ENCODE measurements around the gene TDRKH. TPM values are rescaled to one million over a fixed set of nuclear protein-coding genes. Genes with fewer than 3 reads are reported as not detected.
A peak's percentile ranks its signal among the peaks of the same experiment; 100 is the strongest.

Gene TDRKH
- total RNA-seq, 1 experiment from 2014 or later, result 13.8 TPM

DNA sequence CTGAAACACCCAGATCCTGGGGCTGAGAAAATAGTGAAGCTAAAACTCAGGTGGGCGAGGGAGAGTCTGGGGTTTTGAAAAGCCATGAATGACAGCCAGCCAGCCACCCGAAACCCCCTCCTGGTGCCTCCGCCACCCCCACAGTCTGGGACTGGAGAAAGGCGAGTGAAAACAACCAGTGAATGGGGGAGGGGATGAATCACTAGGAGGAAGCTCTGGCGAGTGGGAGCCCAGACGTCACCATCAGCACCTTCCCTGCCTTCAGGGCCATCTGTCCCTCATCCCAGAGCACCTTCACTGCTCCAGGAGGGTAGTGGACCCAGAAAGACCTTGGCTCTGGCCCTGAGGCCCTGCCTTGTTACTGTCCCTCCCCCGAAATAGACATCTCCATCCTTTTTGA, 32.1 kb upstream of the TDRKH start:
- peak; percentile 23 for DNase-seq (ENCODE audit: low read depth)

DNA sequence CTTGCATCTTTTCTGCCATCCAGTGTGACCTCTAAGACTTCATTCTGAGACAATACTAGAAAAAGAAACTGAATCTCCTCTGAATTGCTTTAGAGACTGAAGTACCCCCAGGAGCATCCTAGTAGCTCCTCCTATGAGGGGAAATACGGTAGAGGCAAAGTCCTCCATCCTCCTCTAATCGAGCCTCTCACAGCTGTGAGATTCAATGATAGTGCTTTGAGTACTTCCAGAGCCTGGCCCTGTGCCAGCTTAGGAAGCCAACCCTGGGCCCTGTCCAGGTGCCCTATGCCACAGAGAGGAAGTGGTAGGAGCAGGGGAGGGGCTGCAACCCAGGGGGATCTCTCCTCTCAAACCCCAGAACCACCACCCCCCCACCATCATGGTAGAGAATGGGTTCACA, 30.6 kb upstream of the TDRKH start:
- DNase-seq (ENCODE audit: low read depth), result no peak

DNA sequence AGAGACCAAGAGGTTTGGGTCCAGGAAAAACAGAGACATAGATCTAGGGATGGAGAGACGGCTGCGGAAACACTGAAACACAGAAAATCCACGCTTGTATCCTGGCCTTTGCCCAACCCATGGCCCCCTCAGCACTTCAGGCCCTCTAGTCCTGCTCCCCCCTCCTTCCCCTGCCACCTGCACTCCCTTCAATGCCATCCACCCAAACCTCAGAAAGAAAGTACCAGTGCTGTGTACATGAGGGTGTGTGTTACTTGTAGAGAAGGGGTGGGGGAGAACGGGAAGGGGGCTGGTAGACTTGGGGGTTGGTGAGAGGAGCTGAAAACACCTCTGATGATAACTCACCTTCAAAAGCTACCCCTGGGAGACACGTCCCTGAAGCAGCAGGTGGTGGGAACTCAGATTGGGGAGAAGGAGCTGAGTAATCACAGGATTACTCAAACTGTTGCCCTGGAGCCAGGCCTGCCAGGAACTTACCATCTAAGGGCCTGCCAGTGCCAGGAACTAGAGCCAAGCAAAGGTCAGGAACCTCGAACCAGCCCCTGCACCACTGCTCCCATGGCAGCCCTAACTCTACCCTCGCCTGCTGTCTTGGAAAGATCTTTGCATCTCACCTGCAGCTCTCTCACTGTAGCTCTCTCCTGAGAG, 29.8 kb upstream of the TDRKH start:
- DNase-seq (ENCODE audit: low read depth), result peak; percentile 19

DNA sequence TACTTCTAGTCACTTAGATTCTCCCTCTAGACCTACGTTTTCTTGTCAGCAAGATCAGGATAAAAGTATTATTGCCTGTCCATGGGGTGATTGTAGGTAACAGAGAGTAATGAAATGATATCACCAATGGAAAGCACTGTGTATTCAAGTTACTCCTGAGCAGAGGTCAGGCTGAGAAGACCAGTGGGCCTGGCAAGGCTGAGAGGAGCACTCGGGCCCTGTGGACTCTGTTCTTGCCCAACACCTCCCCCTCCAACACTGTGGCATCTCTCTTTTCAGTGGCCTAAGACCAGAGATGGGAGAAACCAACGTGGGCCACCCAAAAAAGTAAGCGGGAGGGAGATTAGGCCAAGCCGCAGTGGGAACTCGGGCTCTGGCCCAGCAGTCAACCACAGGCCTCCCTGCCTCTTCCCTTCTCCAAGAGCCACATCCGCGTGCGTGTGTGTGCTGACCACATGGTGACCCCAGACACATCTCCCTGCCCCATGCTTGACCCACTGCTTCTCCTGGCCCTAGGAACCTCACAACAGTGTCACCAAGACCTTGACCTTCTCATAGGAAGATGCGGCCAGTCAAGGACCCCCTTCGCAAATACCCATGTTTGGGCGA, 29.0 kb upstream of the TDRKH start:
- DNase-seq (ENCODE audit: low read depth), result no peak

DNA sequence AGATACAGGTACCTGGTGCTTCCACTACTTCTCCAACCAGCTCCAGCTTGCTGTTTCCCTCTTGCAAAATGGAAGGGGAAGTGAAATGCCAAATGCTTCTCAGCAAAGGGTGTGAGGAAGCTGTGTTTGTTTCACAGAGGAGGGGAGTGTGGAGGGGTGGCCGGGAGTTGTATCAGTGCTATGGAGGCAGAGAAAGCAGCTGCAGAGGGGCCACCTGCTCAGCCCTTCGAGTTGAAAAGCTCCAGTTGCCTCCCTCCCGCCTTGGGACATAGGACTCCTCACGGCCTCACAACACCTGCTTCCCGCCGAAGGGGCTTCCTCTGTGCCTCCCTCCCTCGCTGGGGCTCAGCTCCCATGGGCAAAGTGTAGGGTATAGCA, 27.0 kb upstream of the TDRKH start:
- no peak for DNase-seq (ENCODE audit: low read depth)

DNA sequence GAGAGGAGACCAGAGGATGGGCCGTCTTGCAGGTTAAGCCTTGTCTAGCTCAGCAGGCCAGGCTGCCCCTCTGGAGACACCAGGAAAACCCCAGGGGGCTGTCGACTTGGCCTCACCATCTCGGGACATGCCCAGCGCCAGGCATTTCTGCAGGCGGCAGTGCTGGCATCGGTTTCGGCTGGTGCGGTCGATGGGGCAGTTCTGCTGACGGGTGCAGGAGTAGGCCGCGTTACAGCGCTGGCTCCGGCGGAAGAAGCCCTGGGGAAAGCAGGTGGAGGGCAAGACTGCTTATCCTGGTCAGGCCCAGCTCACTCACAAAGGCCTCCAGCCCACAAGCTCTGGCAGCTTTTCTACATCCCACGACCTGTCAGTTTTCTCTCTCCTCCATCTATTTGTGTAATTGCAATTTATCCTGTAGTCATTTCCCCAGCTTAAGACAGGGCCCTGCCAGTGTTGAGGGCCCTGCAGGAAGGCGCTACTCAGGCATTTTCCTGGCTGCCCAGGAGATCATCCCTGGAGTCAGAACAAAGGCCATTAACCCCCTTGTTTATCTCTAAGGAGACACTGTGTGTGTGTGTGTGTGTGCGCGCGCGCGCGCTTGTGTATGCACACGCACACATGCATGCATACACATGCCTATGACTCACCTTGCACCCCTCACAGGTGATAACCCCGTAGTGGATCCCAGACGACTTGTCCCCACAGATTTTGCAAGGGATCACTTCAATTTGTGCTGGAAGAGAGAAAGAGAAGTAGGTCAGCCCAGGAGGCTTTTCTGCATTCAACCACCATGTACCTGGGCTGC, 26.4 kb upstream of the TDRKH start:
- no peak for DNase-seq (ENCODE audit: low read depth)

DNA sequence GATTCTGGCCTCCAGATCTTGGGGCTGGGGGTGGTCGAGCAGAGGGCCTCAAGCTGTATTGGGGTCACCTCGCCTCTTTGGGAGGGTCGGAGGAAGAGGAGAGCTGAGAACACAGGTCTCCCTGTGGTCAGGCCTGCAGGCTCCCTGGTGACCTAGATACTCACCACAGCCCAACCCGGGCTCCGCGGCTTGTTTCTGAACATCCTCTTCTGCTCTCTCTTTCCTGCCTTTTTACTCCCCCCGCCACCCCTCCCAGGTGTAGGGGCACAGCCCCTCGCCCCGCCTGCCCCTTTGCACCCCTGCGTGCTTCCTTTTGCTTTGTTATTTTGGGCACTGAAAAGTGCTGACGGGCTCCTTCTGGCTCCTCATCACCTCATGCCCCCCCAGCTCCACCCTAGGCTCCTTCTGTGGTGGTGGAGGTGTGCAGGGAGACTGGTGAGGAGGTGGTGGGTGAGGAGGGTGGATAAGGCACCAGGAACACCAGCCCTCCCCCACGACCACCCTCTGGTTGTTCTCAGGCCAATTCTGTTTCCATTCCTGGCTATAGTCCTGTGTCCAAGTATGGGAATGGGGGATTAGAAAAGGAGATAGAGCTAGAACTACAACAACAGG, 25.5 kb upstream of the TDRKH start:
- DNase-seq (ENCODE audit: low read depth), result no peak

DNA sequence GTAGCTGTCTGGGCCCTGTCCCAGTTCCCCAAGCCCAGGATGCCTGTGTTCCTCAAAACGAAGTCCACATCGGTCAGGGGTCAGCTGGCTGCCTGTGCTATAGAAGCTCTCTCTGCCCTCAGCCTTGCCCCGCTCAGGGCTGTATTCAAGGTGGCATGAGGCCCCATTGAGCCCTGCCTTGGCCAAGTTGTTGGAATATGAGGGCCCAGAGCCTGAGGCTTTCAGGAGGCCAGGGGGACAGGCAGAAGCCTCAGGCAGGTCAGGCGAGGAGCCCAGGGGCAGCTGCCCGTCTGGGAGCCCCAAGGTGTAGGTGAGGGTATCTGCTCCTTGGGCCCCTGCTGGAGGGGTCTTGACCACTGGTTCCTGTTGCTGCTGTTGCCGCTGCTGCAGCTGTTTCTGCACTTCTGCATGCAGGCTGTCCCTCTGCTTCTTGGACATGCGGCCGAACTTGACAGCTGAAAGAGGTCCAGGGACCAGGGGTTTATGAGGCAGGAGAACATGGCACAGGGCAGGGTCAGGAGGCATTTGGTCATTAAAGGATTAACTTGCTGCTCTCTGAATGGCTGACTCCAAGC, 24.8 kb upstream of the TDRKH start:
- no peak for DNase-seq (ENCODE audit: low read depth)

DNA sequence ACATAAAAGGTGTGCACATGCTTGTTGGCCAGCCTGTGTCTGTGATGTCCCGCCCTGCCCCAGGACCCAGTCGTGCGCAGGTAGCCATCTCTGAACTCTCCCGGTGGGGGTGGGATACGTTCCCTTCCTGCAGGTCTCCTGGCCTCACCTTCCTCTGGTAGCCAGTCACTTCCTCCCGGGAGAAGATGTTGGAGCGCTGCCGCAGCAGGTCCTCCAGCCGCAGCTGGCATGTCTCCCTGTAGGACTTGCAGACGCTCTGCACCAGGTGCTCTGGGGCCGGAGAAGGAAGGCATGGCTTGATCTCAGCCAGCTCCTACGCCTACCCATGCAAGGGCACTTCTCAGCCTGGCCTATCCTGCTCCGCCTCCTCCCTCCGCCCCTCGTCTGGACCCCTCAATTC, 24.1 kb upstream of the TDRKH start:
- no peak for DNase-seq (ENCODE audit: low read depth)

DNA sequence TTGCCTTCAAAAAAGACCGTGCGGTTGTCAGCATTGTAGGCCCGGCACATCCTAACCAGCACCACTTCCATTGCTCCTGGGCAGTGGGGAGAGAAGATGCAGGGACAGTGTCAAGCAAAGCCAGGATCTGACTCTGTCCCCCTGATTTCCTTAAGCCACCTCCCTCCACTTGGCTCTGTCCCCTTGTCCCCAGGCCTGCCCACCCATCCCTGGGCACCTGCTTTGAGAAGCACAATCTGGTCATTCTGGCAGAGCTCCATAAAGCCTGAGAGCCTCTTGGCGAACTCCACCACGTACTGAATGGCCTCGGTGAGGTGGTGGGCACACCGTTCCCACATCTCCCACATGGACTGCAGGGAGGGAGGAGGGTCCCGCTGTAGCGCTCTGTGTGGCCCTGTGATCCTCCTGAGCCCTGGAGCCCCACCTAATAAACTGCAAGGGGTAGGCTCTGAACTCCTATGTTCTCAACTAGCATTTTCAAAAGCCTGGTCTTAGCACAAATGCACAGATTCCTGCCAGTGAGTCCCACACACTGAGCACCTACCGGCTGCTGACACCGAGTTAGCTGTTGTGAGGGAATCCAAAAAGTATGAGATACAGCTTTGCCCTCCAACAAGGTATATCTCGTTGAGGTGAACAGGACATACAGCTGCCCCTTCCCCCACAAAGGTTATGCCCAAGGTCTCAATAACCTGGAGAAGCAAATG, 23.1 kb upstream of the TDRKH start:
- DNase-seq (ENCODE audit: low read depth), result no peak

DNA sequence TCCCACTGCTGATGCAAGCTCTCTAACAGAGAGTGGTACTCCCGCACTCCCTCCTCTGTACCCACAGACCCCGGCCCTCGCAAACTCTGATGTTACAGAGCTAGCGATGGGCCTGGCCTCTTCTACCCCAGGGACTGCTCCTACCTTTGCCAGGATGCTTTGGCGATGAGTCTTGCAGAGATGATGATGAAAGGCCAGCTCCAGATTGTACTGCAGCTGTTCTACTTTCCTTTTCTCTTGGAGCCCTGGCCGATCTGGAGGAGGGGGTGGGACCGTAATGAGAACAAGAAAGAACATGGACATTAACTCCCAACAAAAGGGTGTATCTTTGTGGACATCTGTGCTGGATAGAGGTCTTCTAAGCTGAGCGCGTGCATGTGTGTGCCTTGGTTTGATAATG, 20.9 kb upstream of the TDRKH start:
- DNase-seq (ENCODE audit: low read depth), result no peak

DNA sequence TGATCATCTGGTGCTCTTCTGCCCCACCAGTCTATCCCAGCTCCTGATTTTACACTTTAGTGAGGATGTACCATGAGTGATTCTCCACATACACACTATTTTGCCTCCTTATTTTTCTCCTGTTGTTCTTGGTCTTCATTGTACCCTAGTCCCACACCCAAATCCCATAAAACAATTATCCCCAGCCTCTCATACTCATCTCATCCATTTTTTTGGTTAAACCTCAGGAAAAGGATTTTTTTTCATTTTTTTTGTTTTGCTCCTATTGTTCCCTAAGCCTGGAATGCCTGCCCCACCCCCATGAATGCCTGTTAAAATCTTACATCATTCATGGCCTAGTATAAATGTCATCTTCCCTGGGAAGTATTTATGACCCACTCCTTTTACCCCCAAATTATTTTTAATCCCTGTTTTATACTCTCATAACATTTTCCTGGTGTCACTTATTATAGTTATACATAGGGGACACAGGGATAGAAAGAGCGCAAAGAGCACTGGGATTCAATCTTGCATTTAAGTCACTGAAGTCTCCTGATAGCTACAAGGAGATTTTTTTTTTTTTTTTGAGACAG, 19.8 kb upstream of the TDRKH start:
- no peak for DNase-seq (ENCODE audit: low read depth)

DNA sequence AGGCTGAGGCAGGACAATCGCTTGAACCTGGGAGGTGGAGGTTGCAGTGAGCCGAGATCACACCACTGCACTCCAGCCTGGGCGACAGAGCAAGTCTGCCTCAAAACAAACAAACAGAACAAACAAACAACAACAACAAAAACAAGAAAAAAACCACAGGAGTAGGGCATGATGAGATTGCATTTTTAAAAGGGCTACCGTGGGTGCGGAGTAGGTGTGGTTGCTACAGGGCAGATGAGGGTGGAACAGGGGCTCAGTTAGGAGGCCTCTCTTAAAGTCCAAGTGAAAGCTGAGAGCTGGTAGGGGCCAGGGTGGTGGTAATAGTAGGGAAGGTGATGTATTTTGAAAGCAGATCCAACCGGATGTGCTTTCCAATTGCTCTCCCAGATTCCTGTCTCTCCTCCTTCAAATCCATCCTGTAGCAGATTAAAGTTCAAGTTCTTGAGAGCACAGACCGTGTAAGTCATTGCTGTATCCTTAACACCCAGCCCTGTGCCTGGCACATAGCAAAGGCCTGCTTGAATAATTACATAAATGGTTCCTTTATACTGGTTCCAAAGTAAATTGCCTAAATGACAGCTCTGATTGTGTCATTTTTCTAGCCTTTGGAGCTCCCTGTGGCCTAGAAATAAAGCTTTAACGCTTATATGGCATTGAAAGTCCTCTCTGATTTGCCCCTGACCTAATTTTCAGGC, 19.1 kb upstream of the TDRKH start:
- DNase-seq (ENCODE audit: low read depth), result no peak

DNA sequence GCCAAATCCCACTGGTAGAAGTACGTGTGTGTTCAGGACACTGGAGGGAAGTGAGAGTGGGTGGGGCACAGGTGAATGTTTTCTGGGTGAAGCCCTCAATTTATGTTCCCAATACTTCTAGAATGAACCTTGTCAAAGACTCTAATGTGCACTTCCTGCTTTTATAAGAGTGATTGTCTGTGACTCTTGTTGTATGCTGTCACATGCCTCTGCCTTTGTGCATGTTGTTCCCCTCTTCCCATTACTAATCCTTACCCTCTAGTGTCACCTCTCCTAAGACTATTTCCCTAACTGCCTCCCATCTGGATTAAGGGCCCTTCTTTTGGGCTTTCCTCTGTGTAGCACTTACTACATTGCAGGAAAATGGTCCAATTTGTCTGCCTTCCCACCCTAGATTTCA, 17.5 kb upstream of the TDRKH start:
- DNase-seq (ENCODE audit: low read depth), result no peak

DNA sequence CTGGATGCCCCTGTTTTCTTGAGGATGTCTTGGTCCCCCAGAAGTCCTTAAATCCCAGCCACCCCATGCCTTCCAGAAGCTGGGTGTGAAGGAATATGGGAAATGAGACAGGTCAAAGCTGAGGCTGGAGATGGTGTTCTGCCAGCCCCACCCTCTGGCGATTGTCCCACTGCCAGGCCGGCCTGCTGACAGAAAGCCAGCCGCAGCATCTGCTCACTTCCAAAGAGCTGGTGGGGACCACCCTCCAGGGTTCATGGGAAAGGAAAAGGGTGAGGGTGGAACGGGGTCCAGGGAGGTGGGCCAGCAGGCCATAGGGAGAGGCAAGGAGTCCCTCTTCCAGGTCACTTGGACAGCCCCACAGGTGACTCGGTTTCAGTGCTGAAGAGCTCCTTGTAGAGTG, 16.8 kb upstream of the TDRKH start:
- no peak for DNase-seq (ENCODE audit: low read depth)

DNA sequence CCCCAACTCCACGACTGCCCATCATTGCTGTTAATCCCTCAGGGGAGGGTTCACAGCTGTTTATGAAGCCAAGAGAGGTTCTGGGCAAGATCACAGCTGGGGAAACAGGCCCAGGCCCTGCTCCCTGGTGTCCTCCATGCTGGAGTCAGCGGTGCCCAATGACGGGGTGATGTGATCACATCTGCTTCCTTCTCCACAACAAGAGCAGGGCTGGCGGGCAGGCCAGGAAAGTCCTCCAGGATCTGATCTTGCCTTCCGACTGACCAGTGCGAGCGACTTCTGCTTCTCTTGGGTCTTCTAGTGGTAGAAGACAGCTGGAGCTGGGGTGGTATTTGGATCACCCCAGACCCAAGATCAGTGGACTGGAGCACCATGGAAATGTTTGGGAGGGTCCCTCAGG, 15.9 kb upstream of the TDRKH start:
- no peak for DNase-seq (ENCODE audit: low read depth)

DNA sequence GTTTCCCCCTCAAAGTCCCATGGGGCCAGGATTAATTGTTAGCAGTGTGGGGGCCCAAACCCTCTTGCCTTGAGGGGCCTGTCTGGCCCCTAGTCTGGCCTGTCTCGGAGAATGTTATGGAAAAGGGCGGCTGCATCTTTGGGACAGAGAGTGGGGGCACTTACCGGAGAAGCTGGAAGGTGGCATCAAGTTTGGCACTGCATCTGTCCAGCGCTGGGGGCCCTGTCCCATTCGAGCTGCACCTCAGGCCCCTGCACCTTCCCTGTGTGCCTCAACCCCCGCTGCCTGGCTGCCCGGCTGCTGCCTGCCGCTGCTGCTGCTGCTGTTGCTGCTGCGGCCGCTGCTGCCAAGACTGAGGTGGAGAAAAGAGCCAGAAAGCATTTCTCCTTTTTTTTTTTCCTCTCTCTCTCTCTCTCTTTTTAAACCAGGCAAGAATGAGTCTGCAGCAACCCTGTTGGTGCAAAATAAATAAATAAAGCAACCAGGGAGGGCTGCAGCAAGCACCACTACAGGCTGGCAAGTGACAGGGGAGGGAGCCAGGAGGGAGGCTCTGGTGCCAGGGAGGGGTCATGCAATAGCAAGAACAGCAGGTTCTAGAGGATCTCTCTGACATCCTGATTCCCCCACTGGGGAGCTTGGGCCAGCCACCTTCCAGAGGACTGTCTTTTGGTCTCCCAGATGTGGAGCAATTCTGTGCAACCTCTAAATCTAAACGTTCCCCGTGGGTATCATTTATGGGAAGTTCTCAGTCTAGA, 14.9 kb upstream of the TDRKH start, which contains the start of gene LINGO4:
Gene LINGO4 (minus strand): TSS at position 354 of the 755 bp plus-strand sequence. CDS start 2,715 bp downstream, outside the sequence.
- no peak for DNase-seq (ENCODE audit: low read depth)

DNA sequence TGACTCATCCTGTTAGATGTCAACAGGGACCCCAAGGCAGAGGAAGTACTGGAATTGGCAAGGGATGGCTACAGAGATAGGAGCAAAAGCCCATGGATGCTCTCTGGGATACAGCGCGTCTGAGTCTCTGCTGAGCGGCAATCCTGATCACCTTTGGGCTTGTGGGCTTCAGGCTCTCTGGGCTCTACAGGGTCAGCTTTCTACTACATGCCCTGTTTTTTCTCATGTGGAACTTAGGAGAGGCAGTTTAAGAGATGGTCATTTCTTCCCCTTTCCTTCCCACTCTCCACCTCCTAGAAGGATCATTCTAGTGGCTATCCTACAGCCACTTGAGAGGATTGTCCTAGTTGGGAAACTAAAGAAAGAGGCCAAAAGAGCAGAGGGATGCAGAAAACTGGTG, 13.6 kb upstream of the TDRKH start:
- DNase-seq (ENCODE audit: low read depth), result no peak

DNA sequence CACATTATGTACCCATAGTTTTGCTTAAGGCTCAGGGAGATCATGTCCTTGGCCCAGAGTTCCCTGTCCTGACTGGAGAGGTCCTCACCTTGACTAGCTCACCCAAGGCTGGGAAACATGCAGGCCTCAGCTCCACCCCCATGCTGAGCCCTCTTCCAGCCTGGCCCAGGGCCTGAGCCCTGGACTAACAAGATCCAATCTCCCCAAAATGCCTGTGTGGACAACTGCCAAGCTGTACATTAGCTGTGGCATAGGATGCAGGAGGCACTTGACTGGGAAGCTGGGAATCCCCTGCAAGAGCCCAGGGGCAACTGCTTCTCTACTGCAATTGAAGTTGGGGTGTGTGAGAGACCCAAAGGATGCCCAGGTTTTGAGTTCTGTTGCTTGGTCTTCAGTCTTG, 12.9 kb upstream of the TDRKH start:
- DNase-seq (ENCODE audit: low read depth), result no peak

DNA sequence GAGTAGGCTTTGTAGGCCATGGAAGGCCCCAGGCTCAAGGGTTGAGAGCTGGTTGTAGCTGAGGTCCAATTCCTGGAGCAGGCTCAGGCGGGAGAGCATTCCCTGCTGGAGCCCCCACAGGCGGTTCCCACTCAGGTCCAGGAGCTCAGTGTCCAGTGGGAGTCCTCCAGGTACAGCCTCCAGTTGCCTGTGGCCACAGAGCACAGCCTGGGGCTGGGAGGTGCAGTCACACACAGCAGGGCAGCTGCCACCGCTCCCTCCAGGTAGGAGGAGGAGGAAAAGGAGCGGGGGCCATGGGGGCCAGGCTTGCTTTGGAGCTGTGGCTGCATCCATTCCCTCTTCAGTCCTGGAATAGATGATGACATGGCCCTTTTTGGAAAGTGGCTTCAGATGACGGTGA, 12.1 kb upstream of the TDRKH start:
- DNase-seq (ENCODE audit: low read depth), result no peak

Data from Daoy (cell line).